Esophagus mucosa (tissue), 1 donor: ENCODE data around the gene OCA2. TPM values are rescaled to one million over a fixed set of nuclear protein-coding genes. Genes with fewer than 3 reads are reported as not detected.

ENCODE experiments used
- ATAC-seq: fragments of 200-7000 bp; cut with Tn5 transposase; one replicate; pipeline ENCODE4 v1.9.1; 2020
- total RNA-seq: library from RNA; stranded (reverse); gene quantifications from one replicate; pipeline ENCODE4 v1.2.4, GENCODE V29; 2023
- donor health status: DM: yes; HTN: yes; CAD: no.

OCA2 gene
- total RNA-seq, 1 donor from 2014 or later, result 1.6 TPM

DNA sequence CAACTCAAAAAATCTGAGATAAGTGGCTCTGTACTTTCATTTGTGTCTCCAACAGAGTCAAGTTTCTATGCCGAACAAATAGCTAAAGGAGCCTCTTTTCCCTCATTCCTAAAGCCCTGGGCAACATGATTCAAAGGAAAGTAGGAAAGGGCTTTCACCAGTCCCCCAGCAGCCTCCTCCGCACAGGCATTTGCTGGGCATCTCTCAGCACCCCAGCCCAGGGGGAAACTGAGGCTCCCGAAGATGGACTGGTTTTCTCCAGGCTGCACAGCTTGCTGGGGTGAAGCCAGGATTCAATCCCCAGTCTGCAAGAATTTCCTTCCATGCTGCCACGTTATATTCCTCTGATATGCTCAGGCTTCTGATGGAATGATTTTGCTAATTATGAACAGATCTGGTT, 163.8 kb downstream of the OCA2 start:
- no peak for ATAC-seq

DNA sequence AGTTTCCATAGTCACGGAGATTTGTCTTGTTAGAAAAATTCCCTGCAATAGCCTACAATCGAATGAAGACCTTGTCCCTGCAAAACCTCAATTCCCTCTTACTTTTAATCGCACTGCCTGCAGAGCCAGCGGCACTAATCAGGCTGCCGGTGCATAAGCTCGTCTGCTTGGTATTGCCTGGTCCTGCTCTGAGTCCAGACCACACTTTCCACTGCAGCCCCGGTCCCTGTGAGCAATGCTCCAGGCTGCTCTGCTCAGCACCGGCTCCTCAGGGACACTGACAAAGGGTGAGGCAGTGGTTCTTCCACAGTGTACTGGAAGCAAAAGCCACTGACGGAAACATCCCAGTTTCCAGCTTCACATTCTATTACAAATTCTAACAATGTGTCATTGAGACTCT, 164.3 kb downstream of the OCA2 start:
- ATAC-seq, result no peak

DNA sequence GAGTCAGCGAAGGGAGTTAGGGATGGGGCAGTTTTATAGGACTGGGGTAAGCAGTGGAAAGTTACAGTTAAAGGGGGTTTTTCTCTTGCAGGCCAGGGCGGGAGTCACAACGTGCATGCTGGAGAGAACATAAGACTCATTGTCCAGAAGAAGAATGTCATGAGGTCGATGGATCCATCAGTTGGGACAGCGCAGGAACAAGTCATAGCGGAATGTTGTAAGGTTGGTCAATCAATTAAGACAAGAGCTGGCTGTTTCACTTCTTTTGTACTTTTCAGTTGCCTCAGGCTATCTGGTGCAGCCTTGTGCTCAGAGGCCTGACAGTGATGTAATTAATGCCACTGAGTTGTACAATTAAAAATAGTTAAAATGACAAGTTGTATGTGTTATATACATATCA, 165.6 kb downstream of the OCA2 start:
- no peak for ATAC-seq

- ATAC-seq, result no peak
These were observed 166.5 kb downstream of the OCA2 start for GRCh38 chr15:27932600-27932999.

DNA sequence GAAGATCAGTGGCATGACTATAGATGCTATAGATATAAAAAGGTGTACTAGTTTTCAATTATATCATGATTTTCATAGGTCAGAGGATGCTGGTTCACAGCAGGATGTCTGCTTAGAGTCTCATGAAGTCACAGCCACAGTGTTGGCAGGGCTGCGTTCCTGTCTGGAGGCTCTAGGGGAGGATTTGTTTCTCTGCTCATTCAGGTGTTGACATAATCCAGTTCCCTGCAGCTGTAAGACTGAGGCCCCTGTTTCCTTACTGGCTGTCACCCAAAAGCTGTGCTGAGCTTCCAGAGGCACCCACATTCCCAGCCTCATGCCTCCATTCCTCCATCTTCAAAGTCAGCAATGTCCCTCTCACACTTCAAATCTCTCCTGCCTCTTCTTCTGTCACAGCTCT, 170.7 kb downstream of the OCA2 start:
- no peak for ATAC-seq

- no peak for ATAC-seq
These were observed 186.8 kb downstream of the OCA2 start for GRCh38 chr15:27912283-27912682.

DNA sequence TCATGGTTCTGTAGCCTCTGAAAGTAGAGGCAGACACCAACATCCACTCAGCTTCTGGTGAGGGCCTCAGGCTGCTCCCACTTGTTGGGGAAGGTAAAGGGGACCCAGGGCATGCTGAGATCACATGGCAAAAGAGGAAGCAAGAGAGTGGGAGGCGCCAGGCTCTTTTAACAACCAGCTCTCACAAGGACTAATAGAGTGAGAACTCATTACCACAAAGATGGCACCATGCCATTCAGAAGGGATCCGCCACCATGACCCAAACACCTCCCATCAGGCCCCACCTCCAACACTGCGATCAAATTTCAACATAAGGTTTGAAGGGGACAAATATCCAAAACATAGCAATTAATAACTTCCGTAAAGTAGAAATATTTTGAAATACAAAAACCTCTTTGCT, 192.3 kb downstream of the OCA2 start:
- ATAC-seq, result no peak

DNA sequence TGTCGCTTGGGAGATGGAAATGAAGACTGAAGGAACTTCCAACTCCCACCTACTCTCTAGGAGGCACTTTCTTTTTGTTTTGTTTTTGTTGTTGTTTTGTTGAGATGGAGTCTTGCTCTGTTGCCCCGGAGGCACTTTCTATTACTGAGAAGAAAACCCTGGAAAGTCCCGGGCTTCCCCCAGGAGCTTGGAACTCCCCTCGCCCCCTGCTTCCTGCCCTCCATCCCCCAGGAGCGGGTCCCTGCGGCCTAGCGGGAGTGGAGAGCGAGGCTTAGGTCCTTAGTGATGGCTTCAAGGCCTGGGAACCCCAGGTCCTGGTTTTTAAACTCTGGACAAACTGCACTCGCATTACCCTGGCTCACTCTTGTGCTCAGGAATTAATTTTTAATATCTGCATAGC, 195.7 kb downstream of the OCA2 start:
- ATAC-seq, result no peak

- ATAC-seq, result no peak
These were observed 196.3 kb downstream of the OCA2 start for GRCh38 chr15:27902680-27903385.

- ATAC-seq, result no peak
These were observed 199.4 kb downstream of the OCA2 start for GRCh38 chr15:27899583-27900285.

DNA sequence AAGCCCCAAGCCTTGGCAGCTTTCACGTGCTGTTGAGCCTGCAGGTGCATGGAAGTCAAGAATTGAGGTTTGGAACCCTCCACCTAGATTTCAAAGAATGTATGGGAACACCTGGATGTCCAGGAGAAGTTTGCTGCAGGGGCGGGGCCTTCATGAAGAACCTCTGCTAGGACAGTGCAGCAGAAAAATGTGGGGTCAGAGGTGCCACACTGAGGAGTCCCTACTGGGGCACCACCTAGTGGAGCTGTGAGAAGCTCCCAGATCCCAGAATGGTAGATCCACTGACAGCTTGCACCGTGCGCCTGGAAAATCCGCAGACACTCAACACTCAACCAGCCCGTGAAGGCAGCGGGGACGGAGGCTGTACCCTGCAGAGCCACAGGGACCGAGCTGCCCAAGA, 201.6 kb downstream of the OCA2 start:
- no peak for ATAC-seq

- peak; percentile 90 for ATAC-seq
These were observed 204.5 kb downstream of the OCA2 start for GRCh38 chr15:27894645-27895044.

- peak; percentile 65 for ATAC-seq
These were observed 209.9 kb downstream of the OCA2 start for GRCh38 chr15:27889258-27889657.

DNA sequence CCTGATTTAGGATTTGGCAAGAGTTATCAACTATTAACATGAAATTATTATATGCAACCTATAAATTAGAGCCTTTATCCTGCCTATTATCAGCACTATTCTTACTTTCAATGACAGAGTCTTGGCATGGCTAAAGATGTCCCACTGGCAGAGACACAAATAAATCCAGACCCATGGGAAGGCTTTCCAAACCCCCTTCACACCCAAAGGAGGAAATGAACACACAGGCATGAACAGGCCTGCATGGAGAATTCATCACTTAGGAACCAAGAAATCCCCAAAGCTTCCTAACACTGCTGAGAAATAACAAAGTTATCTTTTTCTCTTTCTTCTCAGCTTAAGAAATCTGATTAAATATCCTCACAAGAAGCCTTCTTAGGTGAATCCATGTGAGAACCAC, 213.9 kb downstream of the OCA2 start:
- ATAC-seq, result peak; percentile 69

DNA sequence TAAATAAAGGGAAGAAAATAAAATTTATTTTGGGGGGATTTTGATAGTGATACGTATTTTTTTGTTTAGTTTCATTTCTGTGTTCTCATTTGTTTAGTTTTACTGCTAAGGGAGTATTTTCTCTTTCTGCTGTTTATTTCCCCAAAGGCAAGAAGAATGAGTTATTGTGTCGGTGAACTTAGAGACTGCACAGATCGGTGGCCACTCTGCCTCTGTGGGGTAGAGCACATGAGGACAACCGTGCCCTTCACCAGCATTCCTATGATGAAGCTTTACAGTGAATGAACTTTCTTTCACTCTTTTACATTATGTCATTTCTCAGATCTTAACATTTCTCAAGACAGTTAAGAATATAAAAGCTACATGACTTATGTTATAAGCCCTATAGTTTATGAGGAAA, 214.4 kb downstream of the OCA2 start:
- peak; percentile 39 for ATAC-seq

GRCh38 chr15:27878841-27879240, 220.3 kb downstream of the OCA2 start:
- ATAC-seq, result no peak

DNA sequence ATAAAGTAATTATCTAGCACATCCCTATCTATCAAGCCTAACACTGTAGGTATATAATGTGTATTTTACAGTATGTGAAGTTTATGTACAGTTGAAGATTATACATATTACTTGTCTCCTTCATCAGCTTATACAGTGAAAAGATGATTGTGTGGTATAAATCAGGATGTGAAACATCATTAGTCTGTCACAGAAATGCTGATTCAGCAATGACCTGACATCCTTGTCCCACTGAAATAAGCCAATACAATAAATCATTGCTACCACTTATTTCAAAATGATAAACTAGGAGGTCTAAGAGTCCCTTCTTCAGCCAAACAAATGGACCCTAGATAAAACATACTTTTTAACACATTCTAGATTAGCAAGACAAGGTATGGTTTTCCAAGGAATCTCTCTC, 225.3 kb downstream of the OCA2 start:
- no peak for ATAC-seq

- no peak for ATAC-seq
These were observed 226.1 kb downstream of the OCA2 start for GRCh38 chr15:27873039-27873438.

DNA sequence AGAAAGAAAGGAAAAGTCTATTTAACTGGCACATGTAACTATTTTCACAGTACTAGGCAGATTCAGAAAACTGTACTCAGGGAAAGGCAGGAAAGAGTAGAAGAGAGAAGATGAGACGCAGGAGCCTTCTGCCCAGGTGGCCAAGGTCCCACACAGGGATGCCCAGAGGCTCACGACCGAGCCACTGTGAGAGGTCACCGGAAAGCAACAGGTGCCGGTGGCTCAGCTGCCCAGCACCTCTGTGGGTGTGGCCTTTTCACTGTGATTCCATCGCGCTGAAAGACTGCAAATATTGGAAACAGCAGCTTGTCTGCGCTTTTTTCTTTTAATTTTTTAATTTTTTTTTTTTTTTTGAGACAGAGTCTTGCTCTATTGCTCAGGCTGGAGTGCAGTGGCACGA, 226.8 kb downstream of the OCA2 start:
- no peak for ATAC-seq

GRCh38 chr15:27871902-27872260, 227.2 kb downstream of the OCA2 start:
- ATAC-seq, result no peak

- no peak for ATAC-seq
These were observed 227.8 kb downstream of the OCA2 start for GRCh38 chr15:27871078-27871901.

DNA sequence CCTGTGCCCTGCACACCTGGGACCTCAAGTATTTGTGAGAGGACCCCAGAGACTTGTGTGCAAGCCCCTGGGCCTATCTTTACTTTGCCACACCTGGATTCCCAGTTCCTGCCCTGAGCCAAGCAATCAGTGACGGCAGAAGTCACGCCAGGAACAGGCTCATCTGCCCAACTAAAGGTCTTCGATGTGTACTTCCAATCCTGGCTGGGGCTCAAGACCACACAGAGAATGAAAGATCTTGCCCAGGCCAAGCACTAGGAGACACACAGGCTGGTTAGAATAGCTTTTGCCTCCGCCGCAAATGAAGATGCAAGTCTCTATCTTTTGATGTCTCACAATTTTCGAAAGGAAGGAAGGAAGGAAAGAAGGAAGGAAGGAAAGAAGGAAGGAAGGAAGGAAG, 228.8 kb downstream of the OCA2 start:
- ATAC-seq, result no peak

DNA sequence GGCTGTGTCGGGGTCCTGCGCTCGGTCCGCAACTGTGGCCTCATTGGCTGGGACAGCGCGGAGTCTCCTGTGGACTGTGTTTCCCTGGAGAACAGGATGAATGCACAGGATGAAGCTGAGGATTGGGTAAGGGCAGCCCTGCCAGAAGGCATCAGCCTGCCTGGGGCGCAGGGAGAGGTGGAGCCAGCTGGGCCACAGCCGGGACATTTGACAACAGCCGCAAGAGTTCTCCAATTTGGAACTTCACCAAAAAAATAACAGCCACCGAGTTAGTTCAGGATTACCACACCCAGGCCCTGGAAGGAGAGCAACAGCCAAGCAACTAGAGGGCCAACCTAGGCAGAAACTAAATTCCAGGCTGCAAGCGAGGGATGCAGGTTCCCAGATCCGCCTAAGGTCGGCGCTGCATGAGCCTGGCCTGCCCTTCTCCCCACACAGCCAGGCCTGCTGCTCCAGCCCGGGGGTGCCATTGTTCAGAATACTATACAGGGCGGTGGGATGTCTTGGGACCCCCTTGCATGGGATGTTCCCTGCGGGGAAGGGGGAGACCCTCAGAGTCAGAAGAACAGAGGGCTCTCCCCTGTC, 229.3 kb downstream of the OCA2 start:
- no peak for ATAC-seq
